Inferior parietal cortex (tissue), 1 donor: ENCODE results near the gene CTLA4.
"Not testable (repeated sequence)": the region's sequence is repeated elsewhere in the genome, so short reads cannot be mapped to it uniquely, and the experiment has no call there.

Experiments
- DNase-seq: peaks from one replicate; pipeline ENCODE4 v3.0.0-alpha.2; 2016; ENCODE audit errors: extremely low spot score

CTLA4 gene

DNA sequence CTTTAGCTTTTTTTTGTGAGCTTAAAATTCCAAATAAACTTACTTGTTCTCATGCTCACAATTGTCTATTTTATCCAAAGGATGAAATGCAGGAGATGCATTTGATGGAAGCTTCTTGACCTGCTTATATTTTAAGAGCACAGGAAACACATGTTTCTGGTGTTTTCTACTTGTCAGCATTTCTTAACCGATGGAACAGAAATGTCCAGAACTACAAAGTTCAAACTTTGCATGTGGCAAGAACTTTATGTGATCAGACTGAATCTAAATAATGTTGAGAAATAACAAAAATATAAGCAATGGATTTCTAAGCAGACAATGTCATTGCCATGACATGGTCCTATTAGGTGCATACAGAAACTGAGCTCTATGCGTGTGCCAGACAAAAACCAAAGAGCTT is 9.9 kb upstream of the CTLA4 start:
- no peak for DNase-seq

DNA sequence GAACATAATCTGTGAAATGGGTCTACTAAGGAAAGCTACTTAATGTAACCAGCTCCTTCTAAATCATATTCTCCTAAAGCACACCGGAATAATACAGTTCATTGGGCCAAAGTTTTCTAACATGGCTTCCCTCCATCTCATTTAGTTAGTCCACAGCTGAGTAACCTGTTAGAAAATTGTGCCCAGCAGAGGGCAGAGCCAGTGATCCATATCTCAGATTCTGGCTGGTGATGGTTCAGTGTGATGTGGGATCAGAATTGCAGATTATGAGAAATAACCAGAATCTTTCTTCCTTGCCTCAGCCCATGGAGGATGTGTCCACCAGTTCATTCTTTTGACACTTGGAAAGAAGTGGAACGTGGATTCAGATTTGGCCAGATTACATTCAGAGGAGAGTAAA is 9.4 kb upstream of the CTLA4 start:
- no peak for DNase-seq

DNA sequence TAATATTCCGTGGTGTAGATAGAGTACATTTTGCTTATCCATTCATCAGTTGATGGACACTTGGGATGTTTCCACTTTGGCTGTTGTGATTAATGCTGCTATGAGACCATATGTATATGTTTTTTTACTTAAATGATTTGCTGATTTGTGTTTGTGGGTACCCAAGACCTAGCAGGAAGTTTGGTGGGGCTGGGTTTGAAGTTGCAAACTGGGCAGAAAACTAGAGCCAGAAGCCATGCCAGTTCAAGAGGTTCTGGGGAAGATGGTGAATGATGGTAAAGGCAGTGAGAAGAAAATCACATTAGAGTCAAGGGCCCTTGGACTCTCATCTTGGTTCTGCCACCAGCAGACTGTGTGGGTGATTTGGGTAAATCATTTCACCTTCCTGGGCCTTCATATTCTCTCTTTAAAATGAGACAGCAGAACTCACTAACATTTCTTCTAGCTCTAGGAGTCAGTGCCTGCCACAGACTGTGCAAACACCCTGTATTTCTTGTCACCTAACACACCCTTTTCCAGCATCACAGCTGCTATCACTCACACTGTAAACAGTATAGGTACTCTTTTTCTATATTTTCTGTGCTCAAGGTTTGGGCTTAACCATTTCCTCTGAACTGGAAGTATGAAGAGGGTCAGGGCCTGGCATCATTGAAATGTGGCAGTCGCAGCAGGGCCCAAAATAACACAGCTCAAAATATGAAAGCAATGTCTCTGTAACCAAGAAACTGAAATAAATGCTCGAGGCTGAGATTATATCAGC is 8.4 kb upstream of the CTLA4 start:
- no peak for DNase-seq

DNA sequence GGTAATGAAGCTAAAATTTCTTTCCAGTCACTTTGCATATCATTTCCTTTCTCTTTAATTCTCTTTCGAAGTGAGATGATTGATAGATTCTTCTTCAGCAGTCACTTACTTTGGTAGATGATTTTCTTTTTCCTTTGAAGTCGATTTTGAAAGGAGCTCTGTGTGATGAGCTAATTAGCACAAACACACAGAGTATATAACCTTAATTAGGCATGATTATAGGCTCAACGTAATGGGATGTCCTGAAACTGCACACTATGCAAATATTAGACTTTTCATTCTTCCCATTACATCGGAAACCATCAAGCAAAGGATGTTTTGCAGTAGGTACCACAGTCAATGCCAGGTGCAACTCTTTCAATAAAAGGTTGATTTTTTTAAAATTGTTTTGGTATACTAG is 6.4 kb upstream of the CTLA4 start:
- DNase-seq, result no peak

DNA sequence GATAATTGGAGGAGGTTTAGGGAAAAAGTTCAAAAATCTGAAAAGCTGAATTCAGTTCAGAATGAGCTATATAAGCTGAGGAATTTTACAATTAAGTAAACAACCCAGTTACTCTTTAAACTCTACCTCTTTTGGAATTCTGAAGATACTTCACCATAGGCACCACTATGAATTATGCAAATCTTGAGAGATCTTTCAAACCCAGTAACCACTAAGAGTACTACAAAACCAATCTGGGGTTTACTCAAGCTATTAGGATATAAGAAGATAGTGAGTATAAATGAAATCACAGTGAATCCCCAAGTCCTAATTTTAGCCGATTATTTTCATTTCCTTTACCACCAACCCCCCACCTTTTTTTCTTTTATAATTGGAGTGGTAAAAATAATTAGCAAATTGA is 6.0 kb upstream of the CTLA4 start:
- DNase-seq, result no peak

DNA sequence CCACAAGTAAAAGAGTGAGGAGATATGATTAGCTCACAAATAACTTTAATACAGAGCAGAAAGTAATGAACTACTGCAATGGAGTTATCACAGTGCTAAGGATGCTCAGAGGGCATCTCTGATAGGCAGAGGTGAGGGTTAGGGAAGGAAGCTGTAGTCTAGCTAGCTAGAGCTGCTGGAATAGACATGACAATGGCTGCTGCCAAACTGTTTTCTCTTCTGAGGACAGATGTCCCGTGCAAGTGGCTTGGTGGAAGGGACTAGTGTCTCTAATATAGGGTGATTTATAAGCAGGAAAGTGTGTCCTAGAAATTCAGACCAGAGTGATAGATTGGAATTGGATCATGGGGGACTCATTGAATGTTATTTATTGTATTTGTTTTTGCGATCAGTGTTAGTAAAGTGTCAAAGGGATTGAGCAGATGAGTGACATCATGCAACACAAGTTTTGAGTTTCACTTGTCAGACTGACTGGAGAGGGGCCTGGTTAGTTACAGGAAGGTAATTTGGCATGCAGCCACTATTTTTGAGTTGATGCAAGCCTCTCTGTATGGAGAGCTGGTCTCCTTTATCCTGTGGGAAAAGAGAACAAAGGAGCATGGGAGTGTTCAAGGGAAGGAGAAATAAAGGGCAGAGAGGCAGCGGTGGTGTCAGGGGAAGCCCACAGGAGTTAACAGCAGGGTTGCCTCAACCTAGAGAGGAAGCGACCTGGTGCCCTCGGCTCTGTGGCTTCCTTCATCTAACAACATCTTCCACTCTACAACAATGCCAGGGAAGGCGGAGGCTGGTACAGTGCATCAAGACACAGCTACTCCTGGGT is 1.9 kb downstream of the CTLA4 start:
- no peak for DNase-seq

DNA sequence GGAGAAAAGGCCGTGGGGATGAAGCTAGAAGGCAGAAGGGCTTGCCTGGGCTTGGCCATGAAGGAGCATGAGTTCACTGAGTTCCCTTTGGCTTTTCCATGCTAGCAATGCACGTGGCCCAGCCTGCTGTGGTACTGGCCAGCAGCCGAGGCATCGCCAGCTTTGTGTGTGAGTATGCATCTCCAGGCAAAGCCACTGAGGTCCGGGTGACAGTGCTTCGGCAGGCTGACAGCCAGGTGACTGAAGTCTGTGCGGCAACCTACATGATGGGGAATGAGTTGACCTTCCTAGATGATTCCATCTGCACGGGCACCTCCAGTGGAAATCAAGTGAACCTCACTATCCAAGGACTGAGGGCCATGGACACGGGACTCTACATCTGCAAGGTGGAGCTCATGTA is 2.9 kb downstream of the CTLA4 start:
- no peak for DNase-seq

DNA sequence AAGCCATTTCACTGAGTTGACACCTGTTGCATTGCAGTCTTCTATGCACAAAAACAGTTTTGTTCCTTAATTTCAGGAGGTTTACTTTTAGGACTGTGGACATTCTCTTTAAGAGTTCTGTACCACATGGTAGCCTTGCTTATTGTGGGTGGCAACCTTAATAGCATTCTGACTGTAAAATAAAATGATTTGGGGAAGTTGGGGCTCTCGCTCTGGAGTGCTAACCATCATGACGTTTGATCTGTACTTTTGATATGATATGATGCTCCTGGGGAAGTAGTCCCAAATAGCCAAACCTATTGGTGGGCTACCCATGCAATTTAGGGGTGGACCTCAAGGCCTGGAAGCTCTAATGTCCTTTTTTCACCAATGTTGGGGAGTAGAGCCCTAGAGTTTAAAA is 3.4 kb downstream of the CTLA4 start:
- DNase-seq, result no peak

DNA sequence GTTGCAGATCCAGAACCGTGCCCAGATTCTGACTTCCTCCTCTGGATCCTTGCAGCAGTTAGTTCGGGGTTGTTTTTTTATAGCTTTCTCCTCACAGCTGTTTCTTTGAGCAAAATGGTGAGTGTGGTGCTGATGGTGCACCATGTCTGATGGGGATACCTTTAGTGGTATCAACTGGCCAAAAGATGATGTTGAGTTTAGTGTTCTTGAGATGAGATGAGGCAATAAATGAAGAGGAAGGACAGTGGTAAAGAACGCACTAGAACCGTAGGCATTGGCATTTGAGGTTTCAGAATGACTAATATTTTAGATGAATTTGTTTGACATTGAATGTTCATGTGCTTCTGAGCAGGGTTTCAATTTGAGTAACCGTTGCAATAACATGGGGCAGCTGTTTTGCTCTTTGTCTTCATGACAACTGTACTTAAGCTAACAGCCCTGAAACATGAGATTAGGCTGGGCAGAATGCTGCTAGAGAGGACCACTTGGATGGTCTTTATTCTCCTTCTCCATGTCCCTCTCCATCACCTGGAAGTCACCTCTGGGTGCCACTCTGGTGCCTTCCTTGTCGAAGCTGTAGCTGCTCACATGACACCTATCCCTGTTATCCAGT is 3.9 kb downstream of the CTLA4 start:
- no peak for DNase-seq

DNA sequence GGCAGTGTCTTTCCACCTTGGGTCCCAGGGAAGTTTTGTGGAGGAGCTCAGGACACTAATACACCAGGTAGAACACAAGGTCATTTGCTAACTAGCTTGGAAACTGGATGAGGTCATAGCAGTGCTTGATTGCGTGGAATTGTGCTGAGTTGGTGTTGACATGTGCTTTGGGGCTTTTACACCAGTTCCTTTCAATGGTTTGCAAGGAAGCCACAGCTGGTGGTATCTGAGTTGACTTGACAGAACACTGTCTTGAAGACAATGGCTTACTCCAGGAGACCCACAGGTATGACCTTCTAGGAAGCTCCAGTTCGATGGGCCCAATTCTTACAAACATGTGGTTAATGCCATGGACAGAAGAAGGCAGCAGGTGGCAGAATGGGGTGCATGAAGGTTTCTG is 5.9 kb downstream of the CTLA4 start:
- no peak for DNase-seq

DNA sequence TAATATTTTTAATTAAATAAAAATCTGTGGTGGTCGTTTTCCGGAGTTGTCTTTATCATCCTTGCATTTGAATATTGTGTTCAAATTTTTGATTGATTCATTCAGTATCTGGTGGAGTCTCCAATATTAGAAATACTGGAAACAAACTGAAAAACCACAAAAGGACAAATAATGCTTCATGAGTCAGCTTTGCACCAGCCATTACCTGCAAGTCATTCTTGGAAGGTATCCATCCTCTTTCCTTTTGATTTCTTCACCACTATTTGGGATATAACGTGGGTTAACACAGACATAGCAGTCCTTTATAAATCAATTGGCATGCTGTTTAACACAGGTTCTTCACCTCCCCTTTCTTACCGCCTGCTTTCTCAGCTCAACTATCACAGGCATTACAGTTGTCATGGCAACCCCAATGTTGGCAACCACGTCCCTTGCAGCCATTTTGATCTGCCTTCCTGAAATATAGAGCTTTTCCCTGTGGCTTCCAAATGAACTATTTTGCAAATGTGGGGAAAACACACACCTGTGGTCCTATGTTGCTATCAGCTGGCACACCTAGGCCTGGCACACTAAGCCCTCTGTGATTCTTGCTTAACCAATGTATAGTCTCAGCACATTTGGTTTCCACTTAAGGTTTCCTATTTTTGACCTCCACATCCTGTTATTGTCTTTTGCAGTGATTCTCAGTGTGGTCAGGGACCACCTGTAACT is 6.5 kb downstream of the CTLA4 start:
- no peak for DNase-seq

DNA sequence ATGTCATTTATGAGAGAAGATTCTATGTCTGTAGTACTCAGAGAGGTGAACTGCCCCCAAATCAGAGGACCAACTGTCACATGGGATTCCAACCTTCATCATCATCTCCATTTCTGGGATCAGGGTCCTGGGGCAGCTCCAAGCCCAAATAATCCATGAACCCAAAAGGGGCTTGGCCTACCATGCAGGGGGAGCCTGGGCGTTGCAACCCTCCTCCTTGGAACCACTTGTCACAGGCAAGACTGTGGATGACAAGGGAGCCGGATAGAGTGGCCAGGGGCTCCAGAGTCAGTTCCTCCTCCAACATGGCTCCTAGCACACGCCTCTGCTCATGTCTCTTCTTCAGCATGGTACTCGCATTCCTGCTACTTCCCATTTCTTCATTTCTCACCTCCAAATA is 7.9 kb downstream of the CTLA4 start:
- no peak for DNase-seq

DNA sequence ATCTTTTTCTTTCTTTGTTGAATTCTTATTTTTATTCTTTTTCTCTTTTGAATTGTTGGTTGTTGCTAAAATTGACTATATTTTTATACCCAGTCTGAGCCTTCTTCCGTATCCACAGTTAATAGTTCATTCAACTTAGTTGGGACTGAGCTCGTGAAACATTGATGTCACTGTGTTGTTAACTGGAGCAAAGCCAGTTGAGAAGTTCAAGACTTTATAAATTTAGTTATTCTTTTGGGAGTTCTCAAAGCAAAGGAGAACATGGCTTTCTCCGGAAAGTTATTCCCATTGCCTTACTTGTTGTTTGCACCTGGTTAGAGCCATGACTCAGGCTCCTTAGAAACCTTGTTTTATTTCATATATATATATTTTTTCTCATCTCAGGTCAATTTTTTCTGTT is 8.8 kb downstream of the CTLA4 start:
- no peak for DNase-seq

DNA sequence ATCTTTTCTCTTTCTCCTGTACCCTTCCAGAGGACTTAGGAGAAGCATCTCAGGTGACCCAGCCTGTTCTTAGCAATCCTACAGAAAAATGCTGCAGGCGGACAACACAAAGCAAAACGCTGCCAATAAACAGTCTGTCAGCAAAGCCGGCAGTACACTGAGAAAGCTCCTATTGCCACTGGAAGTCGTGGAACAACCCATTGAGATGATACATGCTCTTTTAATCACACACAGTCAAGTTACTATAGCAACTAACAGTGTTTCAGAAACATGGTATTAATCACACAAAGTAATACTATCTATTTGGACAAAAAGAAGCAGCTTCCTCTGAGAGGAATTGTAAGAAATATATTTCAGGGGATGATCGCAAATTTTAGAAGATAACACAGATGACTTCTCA is 10.5 kb downstream of the CTLA4 start:
- DNase-seq, result no peak

DNA sequence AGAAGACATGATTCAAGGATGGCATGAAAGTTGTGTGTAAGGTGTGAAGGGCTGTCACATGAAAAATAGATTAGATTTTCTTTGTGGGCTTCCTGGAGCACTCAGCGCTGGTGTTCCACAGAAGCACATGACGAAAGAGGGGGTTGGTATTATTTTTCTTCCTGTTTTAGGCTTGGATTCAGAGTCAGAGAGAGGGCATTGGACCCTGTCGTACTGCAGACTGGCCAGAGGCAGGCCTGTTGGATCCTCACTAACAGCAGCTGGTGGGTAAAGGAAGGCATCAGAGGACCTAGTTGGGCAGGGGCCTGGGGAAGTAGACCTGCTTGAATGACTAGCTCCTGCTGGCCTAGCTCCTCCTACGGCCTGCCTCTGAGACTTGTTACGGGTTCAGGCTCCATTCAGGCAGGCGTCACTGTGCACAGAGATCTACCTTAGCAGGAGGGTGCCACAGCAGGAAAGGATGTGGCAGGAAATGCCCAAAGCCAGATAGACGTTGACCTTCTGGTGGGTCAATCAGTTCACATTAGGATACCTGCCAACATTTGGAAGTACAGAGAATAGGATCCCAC is 13.1 kb downstream of the CTLA4 start:
- no peak for DNase-seq

DNA sequence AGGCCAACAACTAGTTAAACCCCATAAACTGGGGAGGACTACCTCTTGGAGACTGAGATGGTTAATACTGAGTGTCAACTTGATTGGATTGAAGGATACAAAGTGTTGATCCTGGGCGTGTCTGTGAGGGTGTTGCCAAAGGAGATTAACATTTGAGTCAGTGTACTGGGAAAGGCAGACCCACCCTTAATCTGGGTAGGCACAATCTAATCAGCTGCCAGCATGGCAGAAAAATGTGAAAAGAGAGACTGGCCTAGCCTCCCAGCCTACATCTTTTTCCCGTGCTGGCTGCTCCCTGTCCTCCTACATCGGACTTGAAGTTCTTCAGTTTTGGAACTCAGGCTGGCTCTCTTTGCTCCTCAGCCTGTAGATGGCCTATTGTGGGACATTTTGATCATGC is 13.6 kb downstream of the CTLA4 start:
- DNase-seq, result not testable (repeated sequence)

DNA sequence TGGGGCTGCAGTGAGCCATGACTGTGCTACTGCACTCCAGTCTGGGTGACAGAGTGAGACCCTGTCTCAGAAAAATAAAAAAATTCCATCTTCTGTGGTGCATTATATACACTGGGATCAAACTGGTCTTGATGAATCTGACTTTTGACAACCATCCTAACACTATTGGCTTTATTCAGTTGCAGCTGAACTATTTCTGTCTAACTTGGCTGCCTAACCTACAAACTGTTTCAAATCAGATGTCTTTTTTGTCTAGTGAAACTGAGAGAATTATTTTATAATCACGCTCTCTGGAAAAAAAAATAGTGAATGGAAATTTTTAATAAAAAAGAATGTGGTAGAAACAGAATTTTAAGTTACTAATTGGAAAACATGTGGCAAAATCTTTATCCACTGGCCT is 15.0 kb downstream of the CTLA4 start:
- no peak for DNase-seq

DNA sequence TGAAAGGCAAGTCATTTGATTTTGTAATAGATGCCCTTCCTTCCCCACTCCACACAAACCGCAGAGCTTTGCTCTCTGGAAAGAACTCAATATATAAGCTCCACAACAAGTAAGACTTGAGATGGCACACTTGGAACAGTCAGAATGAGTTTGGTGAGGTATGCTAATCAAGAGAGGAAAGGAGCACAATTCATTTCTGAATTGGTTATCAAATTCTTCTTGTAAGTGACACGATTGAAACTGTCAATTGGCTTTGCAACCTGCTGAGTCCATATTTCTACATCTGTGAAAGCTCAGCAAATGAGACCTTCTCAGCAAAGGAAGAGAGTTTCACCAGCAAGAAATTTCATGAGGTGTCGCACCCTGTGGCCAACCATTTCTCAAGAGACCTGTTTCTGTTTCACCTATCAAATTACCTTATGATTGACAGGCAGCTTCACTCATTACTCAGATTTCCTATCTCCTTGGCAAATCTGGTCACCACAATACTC is 19.1 kb downstream of the CTLA4 start:
- DNase-seq, result no peak

DNA sequence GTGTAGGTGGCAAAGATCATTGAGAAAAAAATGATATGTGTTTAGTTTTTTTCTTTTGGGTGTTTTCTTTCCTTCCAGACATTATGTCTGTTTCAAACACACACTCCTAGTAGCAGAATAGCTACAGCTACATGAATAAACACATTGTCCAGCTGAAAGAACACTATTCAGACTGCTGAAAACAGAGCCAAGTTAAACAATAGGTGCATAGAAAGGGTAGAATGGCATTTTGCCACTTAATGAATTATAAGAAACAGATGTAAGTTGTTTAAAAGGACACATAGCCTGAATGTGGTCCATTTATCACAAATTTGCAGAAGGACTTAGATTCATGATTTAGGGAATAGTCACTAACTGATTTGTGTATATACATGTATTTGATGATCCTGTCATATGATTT is 20.1 kb downstream of the CTLA4 start:
- peak; percentile 75 for DNase-seq

DNA sequence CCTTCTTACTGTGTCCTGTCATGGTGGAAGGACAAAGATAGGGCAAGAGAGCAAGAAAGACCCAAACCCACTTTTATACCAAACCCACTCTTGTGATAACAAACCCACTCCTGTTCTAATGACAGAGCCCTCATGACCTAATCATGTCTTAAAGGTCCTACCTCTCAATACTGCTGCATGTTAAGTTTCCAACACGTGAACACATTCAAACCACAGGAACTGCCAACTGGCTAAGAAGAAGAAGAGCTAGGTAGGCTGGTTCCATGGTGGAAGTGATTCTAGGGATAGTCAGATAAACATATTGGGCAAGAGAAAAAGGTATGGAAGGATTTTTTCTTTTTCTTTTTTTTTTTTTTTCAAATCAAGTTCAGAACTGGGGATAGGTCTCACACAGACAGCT is 22.0 kb downstream of the CTLA4 start:
- no peak for DNase-seq

DNA sequence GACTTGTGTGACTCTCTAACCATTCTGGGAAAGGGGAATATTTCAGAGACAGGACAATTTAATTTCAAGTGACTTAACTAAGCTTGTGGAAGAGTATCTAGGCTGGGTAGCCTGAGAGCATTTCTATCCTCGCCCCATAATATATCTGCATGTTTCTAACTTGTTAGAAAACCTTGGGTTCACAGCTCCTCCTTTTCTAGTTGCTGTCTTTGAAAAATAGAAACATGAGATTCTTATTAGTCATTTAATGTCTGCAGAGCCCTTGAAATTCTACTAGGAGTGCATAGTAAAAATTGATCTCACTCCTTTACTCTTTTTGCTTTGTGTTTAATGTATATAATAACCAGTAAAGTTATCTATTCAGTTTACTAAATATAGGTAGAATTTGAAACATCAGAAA is 22.4 kb downstream of the CTLA4 start:
- no peak for DNase-seq

DNA sequence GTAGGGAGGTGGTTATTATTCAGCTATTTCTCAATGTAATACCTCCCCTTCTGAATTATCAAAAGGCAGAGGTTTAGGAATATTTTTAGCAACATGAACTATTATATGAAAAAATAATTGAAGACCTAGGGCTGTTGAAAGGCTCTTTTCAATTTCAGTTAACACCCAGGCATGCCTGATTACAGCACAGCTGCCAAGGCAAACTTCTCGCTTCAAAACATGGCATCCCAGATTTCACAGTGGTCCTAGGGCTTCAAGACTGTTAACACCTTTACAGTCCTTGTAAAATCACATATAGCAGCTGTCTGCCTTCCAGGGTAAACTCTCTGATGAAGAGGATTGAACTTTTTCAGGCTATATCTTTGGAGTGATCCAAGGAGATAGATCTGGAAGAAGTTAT is 23.2 kb downstream of the CTLA4 start:
- no peak for DNase-seq
